ENCODE measurements around the gene NACC1.

Gene NACC1

GRCh38 chr19:13101590-13102415, 16.3 kb upstream of the NACC1 start:
- Histone ChIP-seq H3K9ac (ENCODE audit: insufficient read length, low read depth) (no peak overlapping the region), H3K27me3 (ENCODE audit: insufficient read depth, insufficient read length) (peaks cover 19% of the 10 kb centered on the region), H3K4me1 (ENCODE audit: insufficient read depth, insufficient read length) (peaks cover 9% of the 10 kb centered on the region), H3K9me3 (ENCODE audit: insufficient read depth, low read length) (no peaks in the 10 kb centered on the region), H3K4me3 (ENCODE audit: insufficient read length, low read depth) (no peak overlapping the region), H3K36me3 (ENCODE audit: insufficient read depth, insufficient read length, low read length) (peaks cover 25% of the 10 kb centered on the region)
- no peak for TF ChIP-seq ZNF274 (IDR thresholded peaks at IDR 0.05; ENCODE audit: low read depth, low read length)
- TF ChIP-seq SUZ12 (IDR thresholded peaks at IDR 0.05; ENCODE audit: extremely low read depth, insufficient read depth, insufficient read length) = no peak
- TF ChIP-seq YY1 (IDR thresholded peaks at IDR 0.05; ENCODE audit: insufficient read depth, insufficient read length) = no peak
- no peak for DNase-seq (ENCODE audit: low read depth, low spot score)

DNA sequence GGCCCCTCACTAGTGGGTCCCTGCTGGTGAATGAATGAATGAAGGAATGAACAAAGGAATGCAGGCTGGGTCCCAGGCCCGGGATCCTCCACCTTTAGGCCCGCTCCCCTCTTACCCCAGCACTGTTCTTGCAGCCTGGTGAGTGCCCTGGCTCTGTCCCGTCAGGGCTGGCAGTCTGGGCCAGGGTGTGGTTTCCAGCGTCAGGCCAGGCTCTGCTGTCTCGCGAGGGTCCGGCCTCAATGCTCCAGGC, 15.7 kb upstream of the NACC1 start:
- no peak overlapping the region for H3K4me3 ChIP-seq (ENCODE audit: insufficient read length, low read depth)

GRCh38 chr19:13102666-13103580, 15.1 kb upstream of the NACC1 start, which contains the start of gene LYL1:
Gene LYL1, minus strand, starts transcription at chr19:13102858. Its CDS starts 1,687 bp downstream, at chr19:13101171.
- peaks cover 10% of the 10 kb centered on the region for H3K27me3 ChIP-seq (ENCODE audit: insufficient read depth, insufficient read length)
- no peak for TF ChIP-seq SUZ12 (IDR thresholded peaks at IDR 0.05; ENCODE audit: extremely low read depth, insufficient read depth, insufficient read length)
- no peak for TF ChIP-seq ZNF274 (IDR thresholded peaks at IDR 0.05; ENCODE audit: low read depth, low read length)
- no peak for TF ChIP-seq YY1 (IDR thresholded peaks at IDR 0.05; ENCODE audit: insufficient read depth, insufficient read length)
- H3K9me3 ChIP-seq (ENCODE audit: insufficient read depth, low read length) = no peaks in the 10 kb centered on the region
- H3K9ac ChIP-seq (ENCODE audit: insufficient read length, low read depth) = no peak within 1 kb of the TSS
- DNase-seq (ENCODE audit: low read depth, low spot score) = no peak
- peaks cover 32% of the 10 kb centered on the region for H3K36me3 ChIP-seq (ENCODE audit: insufficient read depth, insufficient read length, low read length)
- peaks cover 9% of the 10 kb centered on the region for H3K4me1 ChIP-seq (ENCODE audit: insufficient read depth, insufficient read length)
- no peak within 1 kb of the TSS for H3K4me3 ChIP-seq (ENCODE audit: insufficient read length, low read depth)

More for the DNA sequence above, 15.7 kb upstream of the NACC1 start:
- TF ChIP-seq ZNF274 (IDR thresholded peaks at IDR 0.05; ENCODE audit: low read depth, low read length) (no peak), SUZ12 (IDR thresholded peaks at IDR 0.05; ENCODE audit: extremely low read depth, insufficient read depth, insufficient read length) (no peak), YY1 (IDR thresholded peaks at IDR 0.05; ENCODE audit: insufficient read depth, insufficient read length) (no peak)
- Histone ChIP-seq H3K4me1 (ENCODE audit: insufficient read depth, insufficient read length) (peaks cover 9% of the 10 kb centered on the region), H3K9ac (ENCODE audit: insufficient read length, low read depth) (no peak overlapping the region), H3K36me3 (ENCODE audit: insufficient read depth, insufficient read length, low read length) (peaks cover 27% of the 10 kb centered on the region), H3K27me3 (ENCODE audit: insufficient read depth, insufficient read length) (peaks cover 14% of the 10 kb centered on the region), H3K9me3 (ENCODE audit: insufficient read depth, low read length) (no peaks in the 10 kb centered on the region)
- DNase-seq (ENCODE audit: low read depth, low spot score) = no peak

DNA sequence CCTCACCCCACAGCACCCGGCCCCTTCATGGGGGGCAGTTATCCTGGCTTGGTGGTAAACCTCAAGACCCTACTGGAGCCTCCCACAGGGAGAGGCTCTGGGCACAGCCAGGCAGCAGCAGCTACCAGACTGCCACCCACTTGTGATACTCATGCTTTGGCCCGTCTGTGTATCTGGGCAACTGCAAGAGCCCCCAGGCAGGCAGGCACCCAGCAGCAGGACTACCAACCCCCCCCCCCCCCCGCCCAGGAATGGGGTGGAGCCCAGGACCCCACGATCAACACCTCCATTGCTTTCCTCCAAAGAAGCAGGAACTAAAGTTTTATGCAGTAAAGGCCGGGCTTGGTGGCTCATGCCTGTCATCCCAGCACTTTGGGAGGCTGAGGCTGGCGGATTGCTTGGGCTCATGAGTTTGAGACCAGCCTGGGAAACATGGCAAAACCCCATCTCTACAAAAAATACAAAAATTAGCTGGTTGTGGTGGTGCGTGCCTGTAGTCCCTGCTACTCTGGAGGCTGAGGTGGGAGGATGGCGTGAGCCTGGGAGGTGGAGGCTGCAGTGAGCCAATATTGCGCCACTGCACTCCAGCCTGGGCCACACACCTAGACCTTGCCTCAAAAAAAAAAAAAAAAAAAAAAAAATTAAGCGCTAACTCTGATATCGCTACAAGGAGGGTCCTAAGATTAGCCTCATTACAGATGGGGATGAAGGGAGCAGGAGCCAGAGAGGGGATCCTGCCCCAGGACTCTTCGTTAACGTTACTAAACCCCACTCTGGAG, 14.3 kb upstream of the NACC1 start:
- no peak for TF ChIP-seq SUZ12 (IDR thresholded peaks at IDR 0.05; ENCODE audit: extremely low read depth, insufficient read depth, insufficient read length)
- no peak for TF ChIP-seq YY1 (IDR thresholded peaks at IDR 0.05; ENCODE audit: insufficient read depth, insufficient read length)
- no peak for TF ChIP-seq ZNF274 (IDR thresholded peaks at IDR 0.05; ENCODE audit: low read depth, low read length)
- H3K9me3 ChIP-seq (ENCODE audit: insufficient read depth, low read length) = no peaks in the 10 kb centered on the region
- peaks cover 38% of the 10 kb centered on the region for H3K36me3 ChIP-seq (ENCODE audit: insufficient read depth, insufficient read length, low read length)
- H3K4me3 ChIP-seq (ENCODE audit: insufficient read length, low read depth) = no peak overlapping the region
- no peak for DNase-seq (ENCODE audit: low read depth, low spot score)
- H3K27me3 ChIP-seq (ENCODE audit: insufficient read depth, insufficient read length) = peaks cover 7% of the 10 kb centered on the region
- no peak overlapping the region for H3K9ac ChIP-seq (ENCODE audit: insufficient read length, low read depth)
- peaks cover 8% of the 10 kb centered on the region for H3K4me1 ChIP-seq (ENCODE audit: insufficient read depth, insufficient read length)

DNA sequence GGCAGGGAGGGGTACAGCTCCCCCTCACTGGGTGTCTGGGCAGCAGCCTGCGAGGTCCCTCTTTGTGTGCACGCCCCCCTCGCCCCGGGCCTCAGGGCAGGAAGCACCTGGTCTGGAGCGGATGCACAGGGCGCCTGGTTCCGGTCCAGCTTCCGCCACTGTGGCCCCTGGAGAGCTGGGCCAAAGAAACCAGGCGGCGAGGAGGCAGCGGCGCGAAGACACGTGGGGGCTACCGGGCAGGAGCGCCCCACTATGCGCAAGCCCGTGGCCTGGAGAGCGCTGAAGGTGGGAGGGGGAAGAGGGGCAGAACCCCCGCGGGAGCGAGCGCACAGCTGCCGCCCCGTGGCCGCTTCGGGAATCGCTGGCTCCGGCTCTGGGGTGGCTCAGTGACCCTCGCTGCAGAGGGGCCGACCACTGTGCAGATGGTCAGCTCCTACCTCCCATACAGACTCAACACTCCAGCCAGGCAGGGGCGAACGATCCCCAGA, 13.7 kb upstream of the NACC1 start:
- no peak for TF ChIP-seq SUZ12 (IDR thresholded peaks at IDR 0.05; ENCODE audit: extremely low read depth, insufficient read depth, insufficient read length)
- no peak for TF ChIP-seq ZNF274 (IDR thresholded peaks at IDR 0.05; ENCODE audit: low read depth, low read length)
- no peak for TF ChIP-seq YY1 (IDR thresholded peaks at IDR 0.05; ENCODE audit: insufficient read depth, insufficient read length)
- H3K4me3 ChIP-seq (ENCODE audit: insufficient read length, low read depth) = no peak overlapping the region
- peaks cover 11% of the 10 kb centered on the region for H3K4me1 ChIP-seq (ENCODE audit: insufficient read depth, insufficient read length)
- H3K9ac ChIP-seq (ENCODE audit: insufficient read length, low read depth) = no peak overlapping the region
- peaks cover 45% of the 10 kb centered on the region for H3K36me3 ChIP-seq (ENCODE audit: insufficient read depth, insufficient read length, low read length)
- H3K27me3 ChIP-seq (ENCODE audit: insufficient read depth, insufficient read length) = peaks cover 2% of the 10 kb centered on the region
- no peaks in the 10 kb centered on the region for H3K9me3 ChIP-seq (ENCODE audit: insufficient read depth, low read length)
- DNase-seq (ENCODE audit: low read depth, low spot score) = no peak

DNA sequence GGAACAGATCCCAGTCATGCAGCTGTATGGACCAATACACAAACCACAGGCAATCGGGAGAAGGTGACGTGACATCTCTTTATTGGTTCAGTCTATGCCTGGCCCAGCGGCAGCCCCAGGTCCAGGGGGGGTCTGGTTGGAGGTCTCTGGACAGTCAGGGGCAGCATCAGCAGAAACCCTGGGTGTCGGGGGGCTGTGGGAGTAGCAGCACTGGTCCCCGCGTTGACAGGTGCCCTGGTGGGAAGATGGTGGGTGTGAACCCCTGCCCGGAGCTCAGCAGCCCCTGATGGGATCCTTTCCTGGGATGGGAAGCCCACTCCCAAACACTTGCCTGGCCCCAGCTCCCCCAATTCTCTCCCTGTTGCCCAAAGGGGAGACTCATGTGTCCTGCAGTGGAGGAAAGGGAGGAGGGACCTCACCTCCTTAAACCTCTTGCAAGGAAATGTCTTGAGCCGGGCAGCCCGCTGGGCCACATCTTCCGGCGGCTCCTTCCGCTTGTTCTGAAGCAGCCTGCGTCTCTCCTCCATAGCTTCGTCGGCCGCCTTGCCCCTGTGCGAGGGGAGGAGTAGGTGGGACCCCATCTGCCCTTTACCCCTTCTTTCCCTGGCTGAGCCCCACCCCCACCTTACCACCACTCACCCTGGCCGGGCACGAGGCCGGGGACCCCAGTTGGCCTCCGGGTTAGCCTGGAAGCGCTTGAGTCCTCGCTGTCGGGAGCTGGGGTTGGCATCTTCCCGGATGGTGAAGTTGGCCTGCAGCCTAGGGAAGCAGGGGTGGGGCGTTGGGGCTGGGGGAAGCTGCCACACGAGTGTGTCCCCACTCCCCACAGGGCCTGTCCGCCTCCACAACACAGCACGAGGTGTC, 13.0 kb upstream of the NACC1 start:
- Histone ChIP-seq H3K4me3 (ENCODE audit: insufficient read length, low read depth) (no peak overlapping the region), H3K36me3 (ENCODE audit: insufficient read depth, insufficient read length, low read length) (peaks cover 52% of the 10 kb centered on the region), H3K4me1 (ENCODE audit: insufficient read depth, insufficient read length) (peaks cover 16% of the 10 kb centered on the region), H3K9ac (ENCODE audit: insufficient read length, low read depth) (no peak overlapping the region), H3K27me3 (ENCODE audit: insufficient read depth, insufficient read length) (no peaks in the 10 kb centered on the region), H3K9me3 (ENCODE audit: insufficient read depth, low read length) (no peaks in the 10 kb centered on the region)
- TF ChIP-seq SUZ12 (IDR thresholded peaks at IDR 0.05; ENCODE audit: extremely low read depth, insufficient read depth, insufficient read length) = no peak
- no peak for DNase-seq (ENCODE audit: low read depth, low spot score)
